HG02852 (cell line): Measurements from ENCODE around the gene C1orf105.
"Not testable (repeated sequence)": the region's sequence is repeated elsewhere in the genome, so short reads cannot be mapped to it uniquely, and the experiment has no call there.

ENCODE experiments used
- ATAC-seq: cut with Tn5 transposase; IDR thresholded peaks from one replicate; pipeline ENCODE4 v1.9.1; 2021; ENCODE audit warnings: mild to moderate bottlenecking, moderate library complexity; ENCODE audit not compliant: unreplicated experiment

The C1orf105 gene

GRCh38 chr1:172484252-172484651 lies 63.8 kb downstream of the C1orf105 start:
- ATAC-seq = no peak

DNA sequence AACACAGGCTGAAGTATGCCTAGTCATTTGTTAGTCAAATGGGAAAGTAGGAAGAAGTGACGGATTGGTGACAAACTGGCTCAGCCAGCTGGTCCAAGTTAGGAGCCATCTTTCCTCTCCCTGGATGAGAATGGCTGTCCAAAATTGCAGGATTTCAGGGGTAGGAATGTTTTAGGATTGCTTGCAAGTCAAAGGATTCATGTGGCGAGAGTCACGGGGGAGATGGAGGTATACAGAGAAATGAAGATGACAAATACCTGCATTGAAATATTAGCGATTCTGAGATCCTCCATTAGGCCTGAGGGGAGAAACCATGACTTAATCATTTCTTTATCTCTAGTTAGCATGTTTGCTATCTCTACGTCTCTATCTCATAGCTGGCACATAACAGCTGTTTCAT lies 65.1 kb downstream of the C1orf105 start:
- ATAC-seq = no peak

DNA sequence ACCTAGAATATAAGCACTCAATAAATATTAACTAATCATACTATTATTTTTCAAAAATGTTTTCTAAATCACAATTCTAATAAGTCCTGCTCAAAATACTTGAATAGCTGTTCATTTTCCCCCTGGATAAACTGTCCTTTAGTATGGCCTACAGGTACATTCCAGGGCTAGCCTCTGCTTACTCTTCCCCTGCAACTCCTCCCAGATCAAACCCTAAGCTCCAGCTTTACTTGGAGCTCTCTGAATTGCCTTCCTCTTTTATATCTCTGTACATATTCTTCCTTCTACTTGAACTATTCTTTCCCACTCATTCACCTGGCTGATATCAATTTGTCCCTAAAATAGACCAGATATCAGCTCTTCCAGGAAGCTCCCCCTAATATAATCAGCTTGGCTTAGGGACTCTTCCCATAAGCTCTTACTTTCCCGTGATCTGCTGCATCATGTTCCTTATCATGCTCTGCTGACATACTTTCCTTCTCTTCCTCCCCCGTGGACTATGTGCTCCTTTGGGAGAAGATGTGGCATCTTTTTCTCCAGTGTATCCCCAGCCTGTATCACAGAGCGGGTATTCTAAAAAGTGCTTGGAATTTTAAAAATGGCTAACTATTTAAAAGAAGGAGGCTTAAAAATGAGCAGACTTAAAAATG lies 66.4 kb downstream of the C1orf105 start:
- ATAC-seq = no peak

- ATAC-seq = no peak
Measured at GRCh38 chr1:172487550-172487949, 67.1 kb downstream of the C1orf105 start.

GRCh38 chr1:172488393-172488792 lies 67.9 kb downstream of the C1orf105 start:
- ATAC-seq = no peak

DNA sequence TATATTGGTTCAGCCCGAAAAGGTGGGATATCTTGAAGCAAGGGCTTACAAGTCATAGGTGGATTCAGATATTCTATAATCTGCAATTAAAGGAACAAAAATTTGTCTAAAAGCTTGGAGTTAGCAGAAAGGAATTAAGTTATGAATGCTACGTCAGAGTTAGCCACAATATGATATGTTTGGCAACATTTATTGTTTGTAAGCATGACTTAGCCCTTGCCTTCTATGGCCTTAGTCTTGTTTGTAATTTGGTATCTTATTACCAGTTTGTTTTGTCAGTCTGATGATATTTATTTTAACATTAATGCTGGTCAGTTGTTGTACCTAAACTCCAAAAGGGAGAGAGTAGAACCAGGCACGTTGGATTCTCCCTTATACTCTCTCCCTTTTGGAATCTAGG lies 69.4 kb downstream of the C1orf105 start:
- ATAC-seq = no peak

GRCh38 chr1:172492421-172492820 lies 71.9 kb downstream of the C1orf105 start:
- ATAC-seq = no peak

DNA sequence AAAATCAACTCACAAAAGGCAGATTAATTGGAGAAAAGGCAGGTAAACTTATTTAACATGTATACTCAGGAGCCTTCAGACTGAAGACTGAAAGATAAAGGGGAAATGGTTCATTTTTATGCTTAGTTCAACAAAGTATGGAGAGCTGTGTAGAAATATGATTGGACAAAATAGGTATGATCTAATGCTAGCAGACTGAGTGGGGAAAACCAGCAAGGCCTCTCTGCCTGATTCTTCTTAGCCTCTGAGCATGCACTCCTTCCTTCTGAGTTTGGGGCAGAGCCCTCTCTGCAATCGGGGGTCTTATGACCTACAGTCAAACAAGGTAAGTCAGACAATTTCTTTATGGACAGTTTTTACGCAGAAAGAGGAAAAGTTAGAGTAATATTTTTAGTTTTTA lies 73.7 kb downstream of the C1orf105 start:
- no peak for ATAC-seq

GRCh38 chr1:172496127-172496526 lies 75.6 kb downstream of the C1orf105 start:
- not testable (repeated sequence) for ATAC-seq

DNA sequence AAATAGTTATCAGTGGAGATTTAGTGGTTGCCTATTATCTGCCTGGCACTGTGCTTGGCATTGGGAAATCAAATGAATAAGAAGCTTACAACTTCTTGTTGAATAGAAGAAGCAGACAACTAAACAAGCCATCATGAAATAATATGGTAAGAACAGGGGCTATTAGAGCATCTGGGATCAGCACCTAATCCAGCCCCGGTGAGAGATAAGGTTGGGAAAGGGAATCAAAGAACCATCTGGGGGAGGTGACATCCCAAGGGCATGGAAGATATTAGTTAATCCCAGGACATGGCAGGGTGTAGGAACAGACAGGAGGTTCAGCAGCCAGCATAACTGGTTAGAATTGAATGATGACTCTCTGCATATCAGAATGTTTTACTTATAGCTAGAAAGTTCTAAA lies 76.2 kb downstream of the C1orf105 start:
- no peak for ATAC-seq

GRCh38 chr1:172497230-172497629 lies 76.7 kb downstream of the C1orf105 start:
- ATAC-seq = no peak

- ATAC-seq = no peak
Measured at GRCh38 chr1:172498857-172499256, 78.4 kb downstream of the C1orf105 start.

- no peak for ATAC-seq
Measured at GRCh38 chr1:172499636-172500141, 79.2 kb downstream of the C1orf105 start.

DNA sequence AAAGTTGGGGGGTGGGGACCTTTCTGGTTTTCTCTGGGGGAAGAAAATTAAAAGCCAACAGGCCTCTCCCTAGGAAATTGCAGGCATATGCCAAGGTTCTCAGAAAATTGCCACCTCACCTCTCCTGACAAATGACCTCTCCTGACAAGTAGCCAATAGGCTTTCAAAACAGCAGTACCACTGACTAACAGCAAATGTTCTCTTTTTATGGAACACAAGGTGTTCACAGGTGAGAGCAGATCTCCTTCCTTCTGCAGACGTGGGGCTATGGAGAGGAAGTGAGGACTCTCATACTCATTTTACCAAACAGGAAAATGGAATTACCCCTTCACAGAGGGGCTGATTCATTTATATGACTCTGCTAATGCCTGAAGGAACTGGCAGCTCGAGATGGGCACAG lies 79.7 kb downstream of the C1orf105 start:
- ATAC-seq = no peak

- ATAC-seq = no peak
Measured at GRCh38 chr1:172507741-172508140, 87.3 kb downstream of the C1orf105 start.

- ATAC-seq = no peak
Measured at GRCh38 chr1:172510479-172510878, 90.0 kb downstream of the C1orf105 start.

DNA sequence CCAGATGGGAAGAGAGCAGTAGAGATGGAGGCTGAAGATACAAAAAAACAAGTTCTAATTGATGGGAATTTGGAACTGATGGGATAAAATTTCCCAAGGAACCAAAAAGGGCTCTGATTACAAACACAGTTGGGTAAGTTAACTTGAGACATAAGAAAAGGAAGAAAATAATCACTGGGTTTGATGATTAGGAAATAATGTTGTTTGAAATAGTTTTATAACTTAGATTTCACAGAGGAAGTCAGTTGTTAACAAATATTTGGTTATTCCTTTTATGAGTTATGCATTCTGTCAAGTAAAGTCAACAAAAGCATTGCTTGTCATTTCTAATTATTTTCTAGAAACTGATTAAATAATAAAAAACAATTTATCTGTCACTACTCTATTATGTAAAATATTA lies 92.1 kb downstream of the C1orf105 start:
- ATAC-seq = no peak

DNA sequence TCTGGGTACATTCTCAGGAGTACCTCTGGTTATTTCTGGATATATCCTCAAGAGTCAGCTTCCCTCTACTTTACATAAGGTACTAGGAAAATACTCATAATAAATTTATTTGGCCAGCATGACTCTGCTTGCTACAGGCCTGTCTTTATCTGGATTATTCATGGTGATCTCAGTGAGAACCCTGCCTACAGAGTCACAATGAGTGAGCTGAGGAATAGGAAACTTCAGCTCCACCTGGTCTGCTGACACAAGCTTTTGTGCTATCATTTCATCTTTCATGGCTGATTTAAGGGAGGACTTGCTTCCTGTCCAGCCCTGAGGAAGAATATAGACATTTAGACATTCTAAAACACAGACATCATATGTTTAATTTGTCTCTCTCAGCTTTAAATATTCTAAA lies 93.0 kb downstream of the C1orf105 start:
- no peak for ATAC-seq

- ATAC-seq = no peak
Measured at GRCh38 chr1:172514108-172514507, 93.6 kb downstream of the C1orf105 start.

- no peak for ATAC-seq
Measured at GRCh38 chr1:172515436-172515835, 95.0 kb downstream of the C1orf105 start.

DNA sequence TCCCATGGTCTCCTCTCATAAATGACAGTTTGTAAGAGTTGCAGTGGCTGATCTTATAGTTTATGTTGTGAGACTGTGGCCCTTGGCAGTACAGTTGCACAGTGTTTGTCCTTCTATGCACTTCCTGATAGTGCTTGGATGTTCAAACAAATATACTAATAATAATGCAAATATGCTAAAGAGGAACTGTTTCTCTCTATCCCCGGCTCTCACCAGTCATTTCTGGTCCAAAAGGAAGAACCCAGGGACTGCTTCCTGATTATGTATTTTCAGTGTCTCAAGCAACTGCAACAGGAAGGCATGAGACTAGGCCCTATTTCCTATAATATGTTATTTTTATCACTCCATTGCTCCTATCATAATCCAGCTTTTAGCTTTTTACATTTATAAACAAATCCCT lies 95.4 kb downstream of the C1orf105 start:
- ATAC-seq = no peak

DNA sequence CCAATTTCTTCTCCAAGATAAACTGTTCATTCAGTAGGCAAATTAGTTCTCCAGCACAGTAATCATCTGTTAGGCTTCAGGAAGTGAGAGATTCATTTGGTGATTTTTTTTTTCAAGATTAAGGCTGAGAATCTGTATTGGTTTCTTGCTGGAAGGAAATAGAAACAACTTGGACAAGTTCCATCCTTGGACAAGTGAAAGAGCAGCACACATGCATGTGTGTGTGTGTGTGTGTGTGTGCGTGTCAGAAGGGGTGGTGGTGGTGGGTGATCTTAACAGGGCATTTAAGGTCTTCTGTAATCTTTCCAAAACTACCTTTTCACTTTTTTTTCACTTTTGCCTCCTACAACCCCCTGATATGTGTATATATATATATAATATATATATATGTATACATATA lies 96.6 kb downstream of the C1orf105 start:
- ATAC-seq = no peak

DNA sequence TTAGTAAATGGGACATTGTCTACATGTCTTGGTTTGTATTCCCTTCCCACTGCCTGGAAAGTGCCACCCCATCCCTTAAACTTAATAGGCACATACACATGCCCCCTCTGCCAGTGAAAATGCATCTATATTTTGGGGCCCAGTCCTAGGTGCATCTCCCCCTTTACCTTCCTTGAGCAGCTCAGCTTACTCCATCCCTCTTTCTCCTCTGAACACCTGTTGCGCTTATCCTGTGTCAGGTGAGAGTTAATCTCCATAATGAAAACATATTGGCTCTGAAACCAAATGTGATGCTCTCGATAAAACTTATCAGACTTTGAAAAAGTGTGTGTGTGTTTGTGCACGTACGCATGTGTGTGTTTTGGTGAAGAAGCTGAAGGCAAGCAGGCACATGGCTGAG lies 97.1 kb downstream of the C1orf105 start:
- ATAC-seq = no peak
